Gastroesophageal sphincter (tissue), 4 donors: ENCODE measurements around the gene GAL3ST3. TPM values are rescaled to one million over a fixed set of nuclear protein-coding genes. Genes with fewer than 3 reads are reported as not detected.

ENCODE experiments used
- ATAC-seq: fragments of 150-250 bp; one replicate; pipeline ENCODE4 v1.9.1; 2016; ENCODE audit warnings: mild to moderate bottlenecking, moderate library complexity
- H3K27ac ChIP-seq, 4 donors: fragments of 200-600 bp; sonication (generic) in 3 of 4; 1 replicate in 3 of 4; 2 replicates in 1 of 4; pipeline ENCODE4 v1.5.1; 2016 to 2019
- H3K27me3 ChIP-seq: fragments of 200-600 bp; sonication (generic); one replicate; pipeline ENCODE4 v1.5.1; 2019
- H3K36me3 ChIP-seq, 2 donors: fragments of 200-600 bp; sonication (generic); one replicate each; pipeline ENCODE4 v1.5.1; 2019; ENCODE audit warnings: control low read depth in 1 of 2
- H3K4me1 ChIP-seq, 3 donors: fragments of 200-600 bp; sonication (generic); 1 replicate in 2 of 3; 2 replicates in 1 of 3; pipeline ENCODE4 v1.5.1; 2016 to 2019; ENCODE audit warnings: control low read depth in 2 of 3
- H3K4me3 ChIP-seq, 2 donors: fragments of 200-600 bp; sonication (generic); one replicate each; pipeline ENCODE4 v1.5.1; 2019; ENCODE audit warnings: mild to moderate bottlenecking in 1 of 2, moderate library complexity in 1 of 2
- H3K9me3 ChIP-seq, 3 donors: fragments of 200-600 bp; sonication (generic); one replicate each; pipeline ENCODE4 v1.5.1; 2017 to 2019; ENCODE audit warnings: control low read depth in 2 of 3
- CTCF ChIP-seq, 4 experiments: fragments of 200-600 bp in 2 of 4; fragments of 450-650 bp in 2 of 4; sonication (generic) in 1 of 4; IDR thresholded peaks; one replicate each; pipeline ENCODE4 v1.5.1; 2017 to 2019; ENCODE audit warnings: antibody characterized with exemption in 4 of 4, mild to moderate bottlenecking in 2 of 4, moderate library complexity in 2 of 4
- EP300 ChIP-seq: sonication (generic); formaldehyde crosslinking; IDR thresholded peaks from one replicate; pipeline ENCODE4 v1.6.1; 2017; ENCODE audit warnings: antibody characterized with exemption, mild to moderate bottlenecking
- POLR2A ChIP-seq, 2 donors: fragments of 450-650 bp; IDR thresholded peaks; one replicate each; pipeline ENCODE4 v1.6.1; 2017; ENCODE audit warnings: antibody characterized with exemption in 2 of 2, mild to moderate bottlenecking in 2 of 2, moderate library complexity in 1 of 2
- POLR2AphosphoS5 ChIP-seq: sonication (generic); formaldehyde crosslinking; IDR thresholded peaks from one replicate; pipeline ENCODE4 v1.6.1; 2017; ENCODE audit warnings: antibody characterized with exemption
- WGBS, 2 donors: methylation state at CpG; one replicate each; pipeline ENCODE4 v1.1.5; 2018; ENCODE audit warnings: low coverage in 1 of 2; 5-methylcytosine and 5-hydroxymethylcytosine counted together
- total RNA-seq, 4 donors: library from RNA; depleted of rRNA; stranded (reverse); fragments of >200 nt; gene quantifications; one replicate each; pipeline ENCODE4 v1.1.0, GENCODE V29; 2016

The GAL3ST3 gene
- total RNA-seq, 4 donors from 2014 or later, result 1.2 to 7.8 (median 2.2) TPM

GRCh38 chr11:66007201-66007634 is 41.7 kb downstream of the GAL3ST3 start:
- H3K27ac ChIP-seq, result no peak overlapping the region
- no peak for ATAC-seq
- H3K27me3 ChIP-seq, result peaks cover 10% of the 10 kb centered on the region
- TF ChIP-seq POLR2AphosphoS5 (no peak), EP300 (no peak), POLR2A (IDR thresholded peaks at IDR 0.05) (no peak), CTCF (IDR thresholded peaks at IDR 0.05) (no peak)
- WGBS, 2 donors, result no CpG with 5 or more reads among the region's 5 CpGs
- H3K4me1 ChIP-seq, result peaks cover 3 to 23% (median 8%) of the 10 kb centered on the region in 3 donors
- no peaks in the 10 kb centered on the region for H3K9me3 ChIP-seq
- H3K36me3 ChIP-seq, result peaks cover 0 to 26% of the 10 kb centered on the region in 2 donors
- H3K4me3 ChIP-seq, result no peak overlapping the region

- Histone ChIP-seq H3K4me3 (no peak overlapping the region), H3K27me3 (peaks cover 6% of the 10 kb centered on the region), H3K9me3 (no peaks in the 10 kb centered on the region), H3K4me1 (peaks cover 3 to 19% (median 8%) of the 10 kb centered on the region in 3 donors), H3K36me3 (peaks cover 0 to 26% of the 10 kb centered on the region in 2 donors), H3K27ac (no peak overlapping the region)
- TF ChIP-seq POLR2AphosphoS5, result no peak
- TF ChIP-seq POLR2A (IDR thresholded peaks at IDR 0.05), result no peak
- TF ChIP-seq CTCF (IDR thresholded peaks at IDR 0.05), result no peak
- no peak for TF ChIP-seq EP300
- ATAC-seq, result no peak
- 77% methylated on average over 3 of the region's 4 CpGs; no CpG with 5 or more reads in 1 of the 2 donors for WGBS, 2 donors
Measured at GRCh38 chr11:66006891-66007176, 42.1 kb downstream of the GAL3ST3 start.

GRCh38 chr11:66006134-66006890 is 42.6 kb downstream of the GAL3ST3 start:
- Histone ChIP-seq H3K36me3 (peaks cover 0 to 26% of the 10 kb centered on the region in 2 donors), H3K4me1 (peaks cover 3 to 17% (median 8%) of the 10 kb centered on the region in 3 donors), H3K27ac (no peak overlapping the region), H3K4me3 (no peak overlapping the region), H3K9me3 (no peaks in the 10 kb centered on the region), H3K27me3 (peaks cover under 1% of the 10 kb centered on the region)
- ATAC-seq, result no peak
- 76 to 78% methylated on average over 5 to 7 of the region's 13 CpGs for WGBS, 2 donors
- TF ChIP-seq EP300 (no peak), CTCF (IDR thresholded peaks at IDR 0.05) (no peak), POLR2A (IDR thresholded peaks at IDR 0.05) (no peak), POLR2AphosphoS5 (no peak)

- Histone ChIP-seq H3K9me3 (no peaks in the 10 kb centered on the region), H3K4me1 (peaks cover 3 to 38% (median 22%) of the 10 kb centered on the region in 3 donors), H3K4me3 (no peak overlapping the region), H3K36me3 (peaks cover 3 to 39% of the 10 kb centered on the region in 2 donors), H3K27ac (peak overlapping the region in 1 of 4 donors; percentile 12), H3K27me3 (no peaks in the 10 kb centered on the region)
- ATAC-seq, result no peak
- TF ChIP-seq CTCF (IDR thresholded peaks at IDR 0.05) (no peak), POLR2A (IDR thresholded peaks at IDR 0.05) (no peak), EP300 (no peak)
- 66 to 83% methylated on average over 1 to 3 of the region's 4 CpGs for WGBS, 2 donors
Measured at GRCh38 chr11:66004186-66004585, 44.8 kb downstream of the GAL3ST3 start.

GRCh38 chr11:66003291-66003690 is 45.7 kb downstream of the GAL3ST3 start:
- peaks cover 3 to 48% of the 10 kb centered on the region in 2 donors for H3K36me3 ChIP-seq
- WGBS, 2 donors, result 56 to 63% methylated on average over 3 to 4 of the region's 6 CpGs

More at GRCh38 chr11:66003291-66003690, 45.7 kb downstream of the GAL3ST3 start:
- Histone ChIP-seq H3K27me3 (no peaks in the 10 kb centered on the region), H3K4me3 (peak overlapping the region in 1 of 2 donors; percentile 86), H3K4me1 (peaks cover 3 to 38% (median 22%) of the 10 kb centered on the region in 3 donors), H3K9me3 (no peaks in the 10 kb centered on the region), H3K27ac (peak overlapping the region; percentile 64 to 94 (median 90))
- no peak for ATAC-seq
- TF ChIP-seq POLR2AphosphoS5 (no peak), POLR2A (IDR thresholded peaks at IDR 0.05) (no peak), CTCF (IDR thresholded peaks at IDR 0.05) (no peak), EP300 (no peak)
